NCI-H345 (cell line): Measurements from ENCODE around the gene MVB12A.

Source experiments
- DNase-seq: peaks from one replicate; lab custom pipeline; 2025; lab: John Stamatoyannopoulos, UW

MVB12A gene

GRCh38 chr19:17404621-17405249, 15.1 kb upstream of the MVB12A start:
- no peak for DNase-seq

- no peak for DNase-seq
Measured at GRCh38 chr19:17405250-17406045, 14.4 kb upstream of the MVB12A start, which contains the start of gene BST2. BST2 (minus strand) TSS chr19:17405630; CDS start chr19:17405575, 55 bp downstream.

GRCh38 chr19:17406046-17406886, 13.6 kb upstream of the MVB12A start:
- no peak for DNase-seq

- DNase-seq, result no peak
Measured at GRCh38 chr19:17406887-17407196, 13.0 kb upstream of the MVB12A start.

- no peak for DNase-seq
Measured at GRCh38 chr19:17409990-17410389, 9.9 kb upstream of the MVB12A start.

- DNase-seq, result no peak
Measured at GRCh38 chr19:17411801-17412200, 8.0 kb upstream of the MVB12A start.

GRCh38 chr19:17414097-17414496, 5.8 kb upstream of the MVB12A start:
- DNase-seq, result no peak

- no peak for DNase-seq
Measured at GRCh38 chr19:17415121-17415520, 4.7 kb upstream of the MVB12A start.

GRCh38 chr19:17418710-17419109, 1.1 kb upstream of the MVB12A start:
- DNase-seq, result no peak

- DNase-seq, result no peak
Measured at GRCh38 chr19:17419154-17419620, 660 bp upstream of the MVB12A start.

GRCh38 chr19:17420475-17420924, 653 bp downstream of the MVB12A start:
- no peak for DNase-seq

- DNase-seq, result no peak
Measured at GRCh38 chr19:17421942-17422341, 2.1 kb downstream of the MVB12A start.

- no peak for DNase-seq
Measured at GRCh38 chr19:17423429-17424208, 3.8 kb downstream of the MVB12A start.

- DNase-seq, result no peak
Measured at GRCh38 chr19:17424743-17425365, 5.0 kb downstream of the MVB12A start.

- no peak for DNase-seq
Measured at GRCh38 chr19:17429641-17430113, 9.8 kb downstream of the MVB12A start.

GRCh38 chr19:17431417-17431816, 11.6 kb downstream of the MVB12A start:
- no peak for DNase-seq

- no peak for DNase-seq
Measured at GRCh38 chr19:17435218-17435617, 15.4 kb downstream of the MVB12A start.

- DNase-seq, result no peak
Measured at GRCh38 chr19:17436094-17436873, 16.4 kb downstream of the MVB12A start.

- DNase-seq, result no peak
Measured at GRCh38 chr19:17436874-17437267, 17.0 kb downstream of the MVB12A start.
